ENCODE measurements around the gene SSPN.

SSPN gene

GRCh38 chr12:26282339-26282940, 87.1 kb downstream of the SSPN start:
- DNase-seq (ENCODE audit: extremely low read depth in 1 of 2, low read depth in 1 of 2), result no peak

GRCh38 chr12:26283046-26283445, 87.7 kb downstream of the SSPN start:
- DNase-seq (ENCODE audit: extremely low read depth in 1 of 2, low read depth in 1 of 2), result no peak

- no peak for DNase-seq (ENCODE audit: extremely low read depth in 1 of 2, low read depth in 1 of 2)
These were observed 88.2 kb downstream of the SSPN start for GRCh38 chr12:26283617-26284016.

GRCh38 chr12:26285401-26285800, 90.0 kb downstream of the SSPN start:
- no peak for DNase-seq (ENCODE audit: extremely low read depth in 1 of 2, low read depth in 1 of 2)

- no peak for DNase-seq (ENCODE audit: extremely low read depth in 1 of 2, low read depth in 1 of 2)
These were observed 90.8 kb downstream of the SSPN start for GRCh38 chr12:26286186-26286585.

GRCh38 chr12:26287671-26288381, 92.5 kb downstream of the SSPN start:
- DNase-seq (ENCODE audit: extremely low read depth in 1 of 2, low read depth in 1 of 2), result no peak

- no peak for DNase-seq (ENCODE audit: extremely low read depth in 1 of 2, low read depth in 1 of 2)
These were observed 95.2 kb downstream of the SSPN start for GRCh38 chr12:26290565-26290964.

- no peak for DNase-seq (ENCODE audit: extremely low read depth in 1 of 2, low read depth in 1 of 2)
These were observed 97.2 kb downstream of the SSPN start for GRCh38 chr12:26292596-26292995.

GRCh38 chr12:26293612-26294011, 98.2 kb downstream of the SSPN start:
- DNase-seq (ENCODE audit: extremely low read depth in 1 of 2, low read depth in 1 of 2), result no peak

- DNase-seq (ENCODE audit: extremely low read depth in 1 of 2, low read depth in 1 of 2), result no peak
These were observed 99.6 kb downstream of the SSPN start for GRCh38 chr12:26295001-26295400.

- DNase-seq (ENCODE audit: extremely low read depth in 1 of 2, low read depth in 1 of 2), result no peak
These were observed 102.2 kb downstream of the SSPN start for GRCh38 chr12:26297396-26298070.

- DNase-seq (ENCODE audit: extremely low read depth in 1 of 2, low read depth in 1 of 2), result no peak
These were observed 103.6 kb downstream of the SSPN start for GRCh38 chr12:26298785-26299621.

- DNase-seq (ENCODE audit: extremely low read depth in 1 of 2, low read depth in 1 of 2), result no peak
These were observed 104.4 kb downstream of the SSPN start for GRCh38 chr12:26299751-26300150.

All from activated CD8-positive, alpha-beta memory T cell treated with anti-CD3 and anti-CD28 coated beads for 1 hour (primary cell).